HCT116 (cell line): Measurements from ENCODE around the gene POLR1D. TPM values are rescaled to one million over a fixed set of nuclear protein-coding genes. Genes with fewer than 3 reads are reported as not detected.

ENCODE experiments used
- ATAC-seq: fragments of 200-7000 bp; cut with Tn5 transposase; 2 replicates; pipeline ENCODE4 v1.9.1; 2020; ENCODE audit warnings: mild to moderate bottlenecking, moderate library complexity
- BruUV-seq: library from RNA; stranded (reverse); fragments of 400-500 nt; replicated peaks from 2 replicates; lab custom pipeline; 2021; lab: Mats Ljungman, UMichigan
- CTCF ChIA-PET: fragments of 300-600 bp; sonication (Branson Sonifier 250); formaldehyde crosslinking; loops from one replicate; lab custom pipeline; 2021; ENCODE audit warnings: antibody characterized with exemption; lab: Charles Lee
- POLR2A ChIA-PET: fragments of 300-600, 350-600 bp; sonication (Branson Sonifier 250); formaldehyde crosslinking; loops from one replicate; lab custom pipeline; 2021; ENCODE audit warnings: antibody characterized with exemption; lab: Charles Lee
- RAD21 ChIA-PET, 2 experiments: fragments of 300-600 bp; sonication (Branson Sonifier 250); formaldehyde crosslinking; loops; one replicate each; lab custom pipeline; 2023; ENCODE audit warnings: low total read pairs in 2 of 2; ENCODE audit not compliant: uncharacterized antibody in 2 of 2, unreplicated experiment in 2 of 2, low non-redundant PET in 1 of 2; lab: Charles Lee
- DNase-seq: peaks from one replicate; pipeline ENCODE4 v3.0.0-alpha.2; 2010; ENCODE audit warnings: low read depth, low spot score
- H2AFZ ChIP-seq: fragments of 200-600 bp; shearing (Covaris generic), sonication (generic); 2 replicates; pipeline ENCODE4 v1.6.1; 2017; ENCODE audit warnings: low read depth, mixed run types, mixed read lengths, antibody characterized with exemption, low read length; ENCODE audit not compliant: poor library complexity, severe bottlenecking
- H3K27ac ChIP-seq: 2 replicates; pipeline ENCODE4 v1.5.1; 2012; ENCODE audit warnings: low read depth, low read length
- H3K27me3 ChIP-seq: fragments of 200-600 bp; sonication (generic); 2 replicates; pipeline ENCODE4 v1.6.1; 2016; ENCODE audit warnings: mixed run types, low read length, mixed read lengths; ENCODE audit not compliant: insufficient read depth
- H3K36me3 ChIP-seq, 2 experiments: fragments of 200-500 bp in 1 of 2; fragments of 200-600 bp in 1 of 2; sonication (Bioruptor generic) in 1 of 2; sonication (generic) in 1 of 2; 2 replicates each; pipeline versions ENCODE4 v1.5.1 to v1.6.1; 2014 to 2016; ENCODE audit warnings: low read length in 2 of 2, inconsistent platforms in 1 of 2, mixed read lengths in 1 of 2, mixed run types in 1 of 2; ENCODE audit not compliant: insufficient read depth in 2 of 2, control insufficient read depth in 1 of 2
- H3K4me1 ChIP-seq, 2 experiments: fragments of 200-600 bp in 1 of 2; sonication (generic) in 1 of 2; 2 replicates each; pipeline versions ENCODE4 v1.5.1 to v1.6.1; 2012 to 2017; ENCODE audit warnings: low read length in 2 of 2, inconsistent platforms in 1 of 2, mild to moderate bottlenecking in 1 of 2, mixed read lengths in 1 of 2, mixed run types in 1 of 2, moderate library complexity in 1 of 2; ENCODE audit not compliant: insufficient read depth in 2 of 2, control insufficient read depth in 1 of 2
- H3K4me2 ChIP-seq: fragments of 200-600 bp; sonication (generic); 2 replicates; pipeline ENCODE4 v1.6.1; 2017; ENCODE audit warnings: mixed run types, low read length, mixed read lengths
- H3K4me3 ChIP-seq, 2 experiments: fragments of 200-600 bp in 1 of 2; sonication (generic) in 1 of 2; replicated peaks in 1 of 2; 2 replicates each; pipeline ENCODE4 v1.5.1; 2011 to 2016; ENCODE audit warnings: low read length in 2 of 2, control low read depth in 1 of 2, low read depth in 1 of 2, mild to moderate bottlenecking in 1 of 2, mixed read lengths in 1 of 2, mixed run types in 1 of 2
- H3K79me2 ChIP-seq: fragments of 200-600 bp; sonication (generic); 2 replicates; pipeline ENCODE4 v1.6.1; 2017; ENCODE audit warnings: mild to moderate bottlenecking, mixed run types, low read length, moderate library complexity, mixed read lengths; ENCODE audit not compliant: insufficient read depth
- H3K9ac ChIP-seq: fragments of 200-600 bp; sonication (generic); 2 replicates; pipeline ENCODE4 v1.6.1; 2016; ENCODE audit warnings: low read length, mixed read lengths
- H3K9me2 ChIP-seq: fragments of 200-600 bp; sonication (generic), shearing (Covaris generic); 2 replicates; pipeline ENCODE4 v1.6.1; 2017; ENCODE audit warnings: mixed run types, mild to moderate bottlenecking, moderate library complexity; ENCODE audit not compliant: insufficient read depth
- H3K9me3 ChIP-seq, 2 experiments: fragments of 200-500 bp in 1 of 2; fragments of 200-600 bp in 1 of 2; sonication (Bioruptor generic) in 1 of 2; sonication (generic) in 1 of 2; 2 replicates each; pipeline ENCODE4 v1.6.1; 2014 to 2017; ENCODE audit warnings: low read length in 2 of 2, mixed read lengths in 2 of 2, inconsistent platforms in 1 of 2, low read depth in 1 of 2, mild to moderate bottlenecking in 1 of 2, mixed run types in 1 of 2, moderate library complexity in 1 of 2; ENCODE audit not compliant: control insufficient read depth in 1 of 2, insufficient read depth in 1 of 2
- H4K20me1 ChIP-seq: fragments of 200-600 bp; sonication (generic), shearing (Covaris generic); 2 replicates; pipeline ENCODE4 v1.6.1; 2017; ENCODE audit warnings: mixed run types, mild to moderate bottlenecking, moderate library complexity; ENCODE audit not compliant: insufficient read depth
- ATF3 ChIP-seq: IDR thresholded peaks from 2 replicates; pipeline ENCODE4 v1.6.1; 2012
- CBX3 ChIP-seq: IDR thresholded peaks from 2 replicates; pipeline ENCODE4 v1.6.1; 2012; ENCODE audit warnings: low read depth
- CEBPB ChIP-seq: IDR thresholded peaks from 2 replicates; pipeline ENCODE4 v1.6.1; 2012; ENCODE audit warnings: low read depth
- ELF1 ChIP-seq: IDR thresholded peaks from 2 replicates; pipeline ENCODE4 v1.6.1; 2012; ENCODE audit warnings: low read depth, borderline replicate concordance
- JUND ChIP-seq: IDR thresholded peaks from 2 replicates; pipeline ENCODE4 v1.6.1; 2012
- MAX ChIP-seq: IDR thresholded peaks from 2 replicates; pipeline ENCODE4 v1.6.1; 2012
- POLR2AphosphoS5 ChIP-seq: IDR thresholded peaks from 2 replicates; pipeline ENCODE4 v1.6.1; 2011; ENCODE audit warnings: mild to moderate bottlenecking, low read depth, low read length, moderate library complexity
- RAD21 ChIP-seq: IDR thresholded peaks from 2 replicates; pipeline ENCODE4 v1.6.1; 2012; ENCODE audit warnings: low read depth, mild to moderate bottlenecking
- REST ChIP-seq: IDR thresholded peaks from 2 replicates; pipeline ENCODE4 v1.6.1; 2012; ENCODE audit warnings: low read depth
- SRF ChIP-seq: IDR thresholded peaks from 2 replicates; pipeline ENCODE4 v1.6.1; 2012; ENCODE audit warnings: low read depth
- YY1 ChIP-seq: IDR thresholded peaks from 2 replicates; pipeline ENCODE4 v1.6.1; 2011; ENCODE audit warnings: low read length, low read depth, moderate library complexity, mild to moderate bottlenecking; ENCODE audit not compliant: insufficient replicate concordance; ENCODE audit errors: extremely low read depth
- ZFX ChIP-seq: fragments of 450-650 bp; IDR thresholded peaks from 2 replicates; pipeline ENCODE4 v1.6.1; 2017
- intact Hi-C: fragments of 100-400 bp; cut with micrococcal nuclease; formaldehyde crosslinking; loops from 2 replicates; pipeline ENCODE4 v1.10.0; 2022
- total RNA-seq: library from RNA; stranded (reverse); gene quantifications from one replicate; pipeline ENCODE4 v1.2.1, GENCODE V29; 2021; ENCODE audit not compliant: unreplicated experiment
- TF ChIP-seq, protein P1 (sequence below), 3 experiments: fragments of 200-600 bp in 1 of 3; sonication (generic) in 1 of 3; IDR thresholded peaks in 2 of 3; conservative IDR thresholded peaks in 1 of 3; 2 replicates each; pipeline ENCODE4 v1.5.1; 2012 to 2017; ENCODE audit warnings: low read depth in 2 of 3, low read length in 2 of 3, antibody characterized with exemption in 1 of 3, borderline replicate concordance in 1 of 3, control low read depth in 1 of 3, mild to moderate bottlenecking in 1 of 3, mixed read lengths in 1 of 3, mixed run types in 1 of 3, moderate library complexity in 1 of 3; ENCODE audit not compliant: insufficient read depth in 1 of 3

The POLR1D gene
- total RNA-seq, 1 experiment from 2014 or later = 184 TPM

GRCh38 chr13:27665333-27665732 lies 43.6 kb downstream of the POLR1D start:
- no peaks in the 10 kb centered on the region for H3K4me1 ChIP-seq
- ChIA-PET CTCF (interaction anchor here (0.5 to 1.6 kb wide), 3 partner anchors 125 to 319 kb away, joined by 3 to 4 read pairs (median 3); no protein-coding TSS in a partner anchor), POLR2A (no interaction called here), RAD21 (no interaction called here)
- peaks cover 0 to 4% of the 10 kb centered on the region in 2 experiments; a peak in 1 of 4 replicates for H3K36me3 ChIP-seq
- intact Hi-C loops = no loop called here
- no peaks in the 10 kb centered on the region for H3K9me2 ChIP-seq
- BruUV-seq = no TSS peak
- TF ChIP-seq YY1 (no peak), RAD21 (peak; percentile 27; the same call in 1 of the 2 replicates), MAX (no peak)
- TF ChIP-seq, protein P1, sequence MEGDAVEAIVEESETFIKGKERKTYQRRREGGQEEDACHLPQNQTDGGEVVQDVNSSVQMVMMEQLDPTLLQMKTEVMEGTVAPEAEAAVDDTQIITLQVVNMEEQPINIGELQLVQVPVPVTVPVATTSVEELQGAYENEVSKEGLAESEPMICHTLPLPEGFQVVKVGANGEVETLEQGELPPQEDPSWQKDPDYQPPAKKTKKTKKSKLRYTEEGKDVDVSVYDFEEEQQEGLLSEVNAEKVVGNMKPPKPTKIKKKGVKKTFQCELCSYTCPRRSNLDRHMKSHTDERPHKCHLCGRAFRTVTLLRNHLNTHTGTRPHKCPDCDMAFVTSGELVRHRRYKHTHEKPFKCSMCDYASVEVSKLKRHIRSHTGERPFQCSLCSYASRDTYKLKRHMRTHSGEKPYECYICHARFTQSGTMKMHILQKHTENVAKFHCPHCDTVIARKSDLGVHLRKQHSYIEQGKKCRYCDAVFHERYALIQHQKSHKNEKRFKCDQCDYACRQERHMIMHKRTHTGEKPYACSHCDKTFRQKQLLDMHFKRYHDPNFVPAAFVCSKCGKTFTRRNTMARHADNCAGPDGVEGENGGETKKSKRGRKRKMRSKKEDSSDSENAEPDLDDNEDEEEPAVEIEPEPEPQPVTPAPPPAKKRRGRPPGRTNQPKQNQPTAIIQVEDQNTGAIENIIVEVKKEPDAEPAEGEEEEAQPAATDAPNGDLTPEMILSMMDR (IDR thresholded peaks at IDR 0.05 in 2 of 3, conservative IDR thresholded peaks at IDR 0.05 in 1 of 3; ENCODE audit: borderline replicate concordance in 1 of 3, insufficient read depth in 1 of 3, low read depth in 2 of 3, low read length in 2 of 3) = peak in 2 of 3 experiments; percentile 7 to 27; a peak in 1 of 6 replicates
- H3K9ac ChIP-seq = no peak overlapping the region
- no peaks in the 10 kb centered on the region for H3K79me2 ChIP-seq
- no peak overlapping the region for H3K27ac ChIP-seq
- no peaks in the 10 kb centered on the region for H3K27me3 ChIP-seq
- no peak overlapping the region for H2AFZ ChIP-seq
- no peaks in the 10 kb centered on the region for H4K20me1 ChIP-seq
- no peak for DNase-seq
- no peak overlapping the region for H3K4me2 ChIP-seq
- no peaks in the 10 kb centered on the region for H3K9me3 ChIP-seq
- H3K4me3 ChIP-seq = no peak overlapping the region
- ATAC-seq = no peak

- peaks cover 0 to 4% of the 10 kb centered on the region in 2 experiments; a peak in 1 of 4 replicates for H3K36me3 ChIP-seq
- DNase-seq (no peak), ATAC-seq (no peak)
- no peaks in the 10 kb centered on the region for H3K27me3 ChIP-seq
- H4K20me1 ChIP-seq = no peaks in the 10 kb centered on the region
- H3K4me2 ChIP-seq = no peak overlapping the region
- H3K4me1 ChIP-seq = no peaks in the 10 kb centered on the region
- RAD21 ChIA-PET = no interaction called here
- H3K9me2 ChIP-seq = no peaks in the 10 kb centered on the region
- no peak overlapping the region for H2AFZ ChIP-seq
- no peak for TF ChIP-seq POLR2AphosphoS5
- TF ChIP-seq CBX3 = no peak
- no peak for TF ChIP-seq ZFX
- TF ChIP-seq MAX = no peak
- TF ChIP-seq SRF = no peak
- TF ChIP-seq ATF3 = no peak
- TF ChIP-seq ELF1 = no peak
- no peak for TF ChIP-seq REST
- no peak for TF ChIP-seq CEBPB
- no peak for TF ChIP-seq JUND
- H3K9me3 ChIP-seq = no peaks in the 10 kb centered on the region
- no peaks in the 10 kb centered on the region for H3K79me2 ChIP-seq
- no peak overlapping the region for H3K27ac ChIP-seq
- POLR2A ChIA-PET = no interaction called here
- H3K9ac ChIP-seq = no peak overlapping the region
- intact Hi-C loops = no loop called here
- no TSS peak for BruUV-seq
- CTCF ChIA-PET = interaction anchor here (0.5 to 1.6 kb wide), 3 partner anchors 125 to 318 kb away, joined by 3 to 4 read pairs (median 3); no protein-coding TSS in a partner anchor
- H3K4me3 ChIP-seq = no peak overlapping the region
Observed at GRCh38 chr13:27665761-27666160, 44.1 kb downstream of the POLR1D start.
